Upper lobe of left lung (tissue), 4 donors: Measurements from ENCODE around the gene FAM151B.

Experiments used
- CTCF ChIP-seq, 6 experiments: fragments of 450-650 bp in 4 of 6; fragments of 200-600 bp in 2 of 6; sonication (generic) in 2 of 6; IDR thresholded peaks; one replicate each; pipeline ENCODE4 v1.5.1; 2016 to 2019; ENCODE audit warnings: antibody characterized with exemption in 6 of 6
- POLR2A ChIP-seq, 4 donors: fragments of 450-650 bp; IDR thresholded peaks; one replicate each; pipeline ENCODE4 v1.5.1; 2016 to 2017; ENCODE audit warnings: antibody characterized with exemption in 4 of 4, mild to moderate bottlenecking in 2 of 4
- POLR2AphosphoS5 ChIP-seq, 2 donors: sonication (generic); formaldehyde crosslinking; IDR thresholded peaks; one replicate each; pipeline ENCODE4 v1.5.1; 2017; ENCODE audit warnings: antibody characterized with exemption in 2 of 2

GRCh38 chr5:80439213-80439612, 48.7 kb upstream of the FAM151B start:
- no peak for TF ChIP-seq CTCF (IDR thresholded peaks at IDR 0.05)
- no peak for TF ChIP-seq POLR2A (IDR thresholded peaks at IDR 0.05)
- TF ChIP-seq POLR2AphosphoS5 (IDR thresholded peaks at IDR 0.05), result no peak
